ENCODE results near the gene NRGN.
"Not testable (repeated sequence)": the region's sequence is repeated elsewhere in the genome, so short reads cannot be mapped to it uniquely, and the experiment has no call there.

Gene NRGN

GRCh38 chr11:124758355-124759265 lies 18.9 kb downstream of the NRGN start:
- DNase-seq (ENCODE audit: low read depth), result peak; percentile 50

GRCh38 chr11:124759266-124760204 lies 19.8 kb downstream of the NRGN start:
- DNase-seq (ENCODE audit: low read depth), result no peak

GRCh38 chr11:124760205-124760652 lies 20.5 kb downstream of the NRGN start:
- DNase-seq (ENCODE audit: low read depth), result no peak

- DNase-seq (ENCODE audit: low read depth), result no peak
Observed at GRCh38 chr11:124760806-124761205, 21.1 kb downstream of the NRGN start.

GRCh38 chr11:124761301-124762104 lies 21.8 kb downstream of the NRGN start:
- DNase-seq (ENCODE audit: low read depth), result no peak

- DNase-seq (ENCODE audit: low read depth), result peak; percentile 47
Observed at GRCh38 chr11:124762105-124762623, 22.4 kb downstream of the NRGN start, which contains the start of gene ESAM. ESAM (minus strand) TSS chr11:124762290; CDS start chr11:124762154, 136 bp downstream.

- no peak for DNase-seq (ENCODE audit: low read depth)
Observed at GRCh38 chr11:124762624-124763155, 22.9 kb downstream of the NRGN start.

- DNase-seq (ENCODE audit: low read depth), result peak; percentile 77
Observed at GRCh38 chr11:124763156-124763947, 23.6 kb downstream of the NRGN start.

- no peak for DNase-seq (ENCODE audit: low read depth)
Observed at GRCh38 chr11:124766156-124766555, 26.4 kb downstream of the NRGN start.

GRCh38 chr11:124768914-124769313 lies 29.2 kb downstream of the NRGN start:
- DNase-seq (ENCODE audit: low read depth), result no peak

- no peak for DNase-seq (ENCODE audit: low read depth)
Observed at GRCh38 chr11:124769806-124770774, 30.3 kb downstream of the NRGN start.

GRCh38 chr11:124770959-124771358 lies 31.2 kb downstream of the NRGN start:
- not testable (repeated sequence) for DNase-seq (ENCODE audit: low read depth)

GRCh38 chr11:124776865-124777645 lies 37.3 kb downstream of the NRGN start:
- DNase-seq (ENCODE audit: low read depth), result no peak

GRCh38 chr11:124778281-124778680 lies 38.5 kb downstream of the NRGN start:
- no peak for DNase-seq (ENCODE audit: low read depth)

- no peak for DNase-seq (ENCODE audit: low read depth)
Observed at GRCh38 chr11:124779568-124779967, 39.8 kb downstream of the NRGN start.

GRCh38 chr11:124783002-124783401 lies 43.3 kb downstream of the NRGN start:
- DNase-seq (ENCODE audit: low read depth), result no peak

GRCh38 chr11:124784051-124784450 lies 44.3 kb downstream of the NRGN start:
- no peak for DNase-seq (ENCODE audit: low read depth)

- DNase-seq (ENCODE audit: low read depth), result no peak
Observed at GRCh38 chr11:124788521-124788920, 48.8 kb downstream of the NRGN start.

Measured in T follicular helper cell (primary cell).